HT-29 (cell line): ENCODE measurements around the gene MEP1B. TPM values are rescaled to one million over a fixed set of nuclear protein-coding genes. Genes with fewer than 3 reads are reported as not detected.

Source experiments
- DNase-seq: peaks from one replicate; pipeline ENCODE4 v3.0.0-alpha.2; 2015; ENCODE audit warnings: low spot score
- small RNA-seq: library from RNA; depleted of rRNA; stranded (forward); fragments of <200 nt; gene quantifications from one replicate; pipeline ENCODE3, GENCODE V24; 2014
- total RNA-seq: library from RNA; depleted of rRNA; stranded (reverse); fragments of >200 nt; shearing (Covaris generic); gene quantifications from 2 replicates; pipeline ENCODE4 v1.2.3, GENCODE V29; 2014; rRNA removed

Gene MEP1B
- total RNA-seq, 1 experiment from 2014 or later: not detected

DNA sequence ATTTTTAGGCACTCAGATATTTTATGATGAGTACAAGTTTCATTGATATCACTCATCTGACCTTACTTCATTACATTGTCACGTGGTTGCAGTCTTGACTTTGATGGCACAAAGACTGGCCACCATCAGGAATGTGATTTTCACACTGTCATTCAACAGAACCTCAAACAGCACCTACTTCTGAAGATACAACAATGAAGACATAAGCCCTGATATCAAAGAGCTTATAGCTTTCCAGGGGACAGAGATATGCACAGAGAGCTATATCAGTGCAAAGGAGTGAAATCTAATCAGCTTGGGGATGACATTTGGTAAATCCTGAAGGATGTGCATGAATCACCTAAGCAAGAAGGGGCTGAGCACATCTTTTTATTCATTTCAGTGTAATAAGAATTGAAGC is 72.3 kb downstream of the MEP1B start:
- no peak for DNase-seq

DNA sequence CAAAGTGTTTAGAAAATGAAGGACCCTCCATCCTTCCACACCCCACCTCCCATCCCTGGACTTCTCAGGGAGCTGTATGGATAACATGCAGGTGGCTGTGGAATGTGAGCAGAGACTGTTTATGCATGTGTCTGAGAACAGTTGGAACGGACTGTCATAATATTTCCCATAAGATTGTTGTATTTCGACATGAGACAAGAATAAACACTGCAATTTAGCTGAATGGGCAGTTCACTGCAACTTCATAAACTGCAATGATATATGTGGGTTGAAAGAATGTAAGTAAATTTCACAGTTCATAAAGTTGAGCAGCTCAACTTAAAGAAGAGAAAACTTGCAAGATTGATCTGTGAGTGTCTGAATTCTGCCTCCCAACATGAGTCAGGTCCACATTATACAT is 74.6 kb downstream of the MEP1B start:
- no peak for DNase-seq

GRCh38 chr18:32267463-32267862 is 77.6 kb downstream of the MEP1B start:
- DNase-seq: no peak

Small RNA genes within 50 kb of the gene (small RNA-seq; reads per million reads assigned to genes)
- gene RF00019 (not detected), gene RNA5SP453 (not detected)

Other genes with a start within 250 kb of the MEP1B start
- gene TRAPPC8, start 246.9 kb upstream of the MEP1B start, total RNA-seq: 27.7 and 28.0 TPM in 2 replicates
- 1.7 and 2.1 TPM in 2 replicates for gene RNF125, start 171.2 kb upstream of the MEP1B start, total RNA-seq
- gene RNF138, start 98.2 kb upstream of the MEP1B start, total RNA-seq: 30.8 and 43.0 TPM in 2 replicates